Sigmoid colon (tissue), 7 donors: Measurements from ENCODE around the gene CAMK1D. TPM values are rescaled to one million over a fixed set of nuclear protein-coding genes. Genes with fewer than 3 reads are reported as not detected.

Source experiments
- DNase-seq: peaks from one replicate; pipeline ENCODE4 v3.0.0-alpha.2; 2019
- H3K27ac ChIP-seq, 4 donors: fragments of 200-600 bp; sonication (generic); one replicate each; pipeline ENCODE4 v1.5.1; 2016 to 2019; ENCODE audit warnings: mild to moderate bottlenecking in 1 of 4
- H3K27me3 ChIP-seq, 3 donors: fragments of 200-600 bp; sonication (generic); one replicate each; pipeline ENCODE4 v1.5.1; 2019; ENCODE audit warnings: mild to moderate bottlenecking in 1 of 3
- H3K36me3 ChIP-seq, 4 donors: fragments of 200-600 bp; sonication (generic); one replicate each; pipeline ENCODE4 v1.5.1; 2016 to 2019
- H3K4me1 ChIP-seq, 4 donors: fragments of 200-600 bp; sonication (generic); one replicate each; pipeline ENCODE4 v1.5.1; 2017 to 2019
- H3K4me3 ChIP-seq, 4 donors: fragments of 200-600 bp; sonication (generic); one replicate each; pipeline ENCODE4 v1.5.1; 2017 to 2019; ENCODE audit warnings: mild to moderate bottlenecking in 2 of 4, moderate library complexity in 1 of 4
- H3K9me3 ChIP-seq, 4 donors: fragments of 200-600 bp in 3 of 4; sonication (generic) in 3 of 4; one replicate each; pipeline versions ENCODE4 v1.5.1 to v1.6.1; 2013 to 2019
- CTCF ChIP-seq, 4 experiments: fragments of 450-650 bp in 3 of 4; fragments of 200-600 bp in 1 of 4; IDR thresholded peaks; one replicate each; pipeline ENCODE4 v1.5.1; 2016 to 2019; ENCODE audit warnings: antibody characterized with exemption in 4 of 4, mild to moderate bottlenecking in 3 of 4, moderate library complexity in 2 of 4
- EP300 ChIP-seq, 4 donors: sonication (generic); formaldehyde crosslinking; IDR thresholded peaks; one replicate each; pipeline ENCODE4 v1.6.1; 2017; ENCODE audit warnings: antibody characterized with exemption in 4 of 4
- POLR2A ChIP-seq, 2 donors: fragments of 450-650 bp; IDR thresholded peaks; one replicate each; pipeline ENCODE4 v1.6.1; 2016; ENCODE audit warnings: antibody characterized with exemption in 2 of 2, mild to moderate bottlenecking in 2 of 2, moderate library complexity in 2 of 2
- POLR2AphosphoS5 ChIP-seq, 4 donors: sonication (generic); formaldehyde crosslinking; IDR thresholded peaks; one replicate each; pipeline ENCODE4 v1.6.1; 2017; ENCODE audit warnings: antibody characterized with exemption in 4 of 4
- WGBS, 2 donors: extraction: QIAGEN DNeasy Blood & Tissue Kit; methylation state at CpG; one replicate each; pipeline ENCODE4 v1.1.7; 2013; 5-methylcytosine and 5-hydroxymethylcytosine counted together
- intact Hi-C: fragments of 100-400 bp; cut with DNase I; formaldehyde crosslinking; loops from one replicate; pipeline ENCODE4 v1.15.1; 2023
- polyA plus RNA-seq, 3 donors: library from polyadenylated mRNA; stranded (reverse); fragments of 200-250 nt; gene quantifications; one replicate each; pipeline ENCODE4 v1.2.3, GENCODE V29; 2013
- total RNA-seq, 4 donors: library from RNA; depleted of rRNA; stranded (reverse); fragments of >200 nt; gene quantifications; one replicate each; pipeline ENCODE4 v1.1.0, GENCODE V29; 2016
- donor health status: healthy with polysubstance abuse.
- donor health status: Bipolar disorder and iron deficiency.
- donor health status: healthy.

Gene CAMK1D
- total and polyA plus RNA-seq, 7 donors: 7.2 to 11.5 (median 8.6) TPM

- intact Hi-C loops: no loop called here
- Histone ChIP-seq H3K4me3 (no peak overlapping the region), H3K4me1 (peaks cover 0 to 6% (median under 1%) of the 10 kb centered on the region in 4 donors), H3K9me3 (no peaks in the 10 kb centered on the region), H3K27ac (no peak overlapping the region), H3K36me3 (no peaks in the 10 kb centered on the region), H3K27me3 (no peaks in the 10 kb centered on the region)
- DNase-seq: no peak
- TF ChIP-seq EP300 (IDR thresholded peaks at IDR 0.05) (no peak), CTCF (IDR thresholded peaks at IDR 0.05) (no peak), POLR2AphosphoS5 (IDR thresholded peaks at IDR 0.05) (no peak), POLR2A (IDR thresholded peaks at IDR 0.05) (no peak)
- 82 to 88% methylated on average over 4 of the region's 4 CpGs for WGBS, 2 donors
Measured at GRCh38 chr10:12481924-12482323, 132.6 kb downstream of the CAMK1D start.

GRCh38 chr10:12482587-12482986, 133.2 kb downstream of the CAMK1D start:
- 66 to 91% methylated on average over 12 of the region's 12 CpGs for WGBS, 2 donors
- no peaks in the 10 kb centered on the region for H3K27me3 ChIP-seq
- TF ChIP-seq CTCF (IDR thresholded peaks at IDR 0.05): no peak
- no peak for TF ChIP-seq EP300 (IDR thresholded peaks at IDR 0.05)
- TF ChIP-seq POLR2A (IDR thresholded peaks at IDR 0.05): no peak
- no peak for TF ChIP-seq POLR2AphosphoS5 (IDR thresholded peaks at IDR 0.05)
- no peak for DNase-seq
- intact Hi-C loops: no loop called here
- H3K4me1 ChIP-seq: peaks cover 0 to 11% (median 2%) of the 10 kb centered on the region in 4 donors
- H3K36me3 ChIP-seq: no peaks in the 10 kb centered on the region
- no peaks in the 10 kb centered on the region for H3K9me3 ChIP-seq
- H3K27ac ChIP-seq: no peak overlapping the region
- no peak overlapping the region for H3K4me3 ChIP-seq

- Histone ChIP-seq H3K4me1 (peaks cover 0 to 14% (median 2%) of the 10 kb centered on the region in 4 donors), H3K9me3 (no peaks in the 10 kb centered on the region), H3K27me3 (no peaks in the 10 kb centered on the region), H3K27ac (peak overlapping the region in 1 of 4 donors; percentile 58), H3K4me3 (no peak overlapping the region), H3K36me3 (no peaks in the 10 kb centered on the region)
- no peak for TF ChIP-seq EP300 (IDR thresholded peaks at IDR 0.05)
- TF ChIP-seq POLR2A (IDR thresholded peaks at IDR 0.05): no peak
- TF ChIP-seq CTCF (IDR thresholded peaks at IDR 0.05): no peak
- TF ChIP-seq POLR2AphosphoS5 (IDR thresholded peaks at IDR 0.05): no peak
- intact Hi-C loops: no loop called here
- no peak for DNase-seq
- 30 to 79% methylated on average over 24 of the region's 24 CpGs for WGBS, 2 donors
Measured at GRCh38 chr10:12484002-12484918, 134.9 kb downstream of the CAMK1D start.

- Histone ChIP-seq H3K4me1 (peaks cover 0 to 14% (median 2%) of the 10 kb centered on the region in 4 donors), H3K36me3 (no peaks in the 10 kb centered on the region), H3K9me3 (no peaks in the 10 kb centered on the region), H3K4me3 (no peak overlapping the region), H3K27me3 (no peaks in the 10 kb centered on the region), H3K27ac (peak overlapping the region in 1 of 4 donors; percentile 58)
- intact Hi-C loops: no loop called here
- TF ChIP-seq CTCF (IDR thresholded peaks at IDR 0.05): no peak
- no peak for DNase-seq
- 55 to 66% methylated on average over 26 of the region's 26 CpGs for WGBS, 2 donors
Measured at GRCh38 chr10:12484941-12485805, 135.8 kb downstream of the CAMK1D start.
